Sigmoid colon (tissue), 7 donors: ENCODE measurements around the gene FBXW8. TPM values are rescaled to one million over a fixed set of nuclear protein-coding genes. Genes with fewer than 3 reads are reported as not detected.

ENCODE experiments used
- DNase-seq: peaks from one replicate; pipeline ENCODE4 v3.0.0-alpha.2; 2019
- H3K27ac ChIP-seq, 4 donors: fragments of 200-600 bp; sonication (generic); one replicate each; pipeline ENCODE4 v1.5.1; 2016 to 2019; ENCODE audit warnings: mild to moderate bottlenecking in 1 of 4
- H3K27me3 ChIP-seq, 3 donors: fragments of 200-600 bp; sonication (generic); one replicate each; pipeline ENCODE4 v1.5.1; 2019; ENCODE audit warnings: mild to moderate bottlenecking in 1 of 3
- H3K36me3 ChIP-seq, 4 donors: fragments of 200-600 bp; sonication (generic); one replicate each; pipeline ENCODE4 v1.5.1; 2016 to 2019
- H3K4me1 ChIP-seq, 4 donors: fragments of 200-600 bp; sonication (generic); one replicate each; pipeline ENCODE4 v1.5.1; 2017 to 2019
- H3K4me3 ChIP-seq, 4 donors: fragments of 200-600 bp; sonication (generic); one replicate each; pipeline ENCODE4 v1.5.1; 2017 to 2019; ENCODE audit warnings: mild to moderate bottlenecking in 2 of 4, moderate library complexity in 1 of 4
- H3K9me3 ChIP-seq, 4 donors: fragments of 200-600 bp in 3 of 4; sonication (generic) in 3 of 4; one replicate each; pipeline versions ENCODE4 v1.5.1 to v1.6.1; 2013 to 2019
- CTCF ChIP-seq, 4 experiments: fragments of 450-650 bp in 3 of 4; fragments of 200-600 bp in 1 of 4; IDR thresholded peaks; one replicate each; pipeline ENCODE4 v1.5.1; 2016 to 2019; ENCODE audit warnings: antibody characterized with exemption in 4 of 4, mild to moderate bottlenecking in 3 of 4, moderate library complexity in 2 of 4
- EP300 ChIP-seq, 4 donors: sonication (generic); formaldehyde crosslinking; IDR thresholded peaks; one replicate each; pipeline ENCODE4 v1.6.1; 2017; ENCODE audit warnings: antibody characterized with exemption in 4 of 4
- POLR2A ChIP-seq, 2 donors: fragments of 450-650 bp; IDR thresholded peaks; one replicate each; pipeline ENCODE4 v1.6.1; 2016; ENCODE audit warnings: antibody characterized with exemption in 2 of 2, mild to moderate bottlenecking in 2 of 2, moderate library complexity in 2 of 2
- POLR2AphosphoS5 ChIP-seq, 4 donors: sonication (generic); formaldehyde crosslinking; IDR thresholded peaks; one replicate each; pipeline ENCODE4 v1.6.1; 2017; ENCODE audit warnings: antibody characterized with exemption in 4 of 4
- WGBS, 2 donors: extraction: QIAGEN DNeasy Blood & Tissue Kit; methylation state at CpG; one replicate each; pipeline ENCODE4 v1.1.7; 2013; 5-methylcytosine and 5-hydroxymethylcytosine counted together
- intact Hi-C: fragments of 100-400 bp; cut with DNase I; formaldehyde crosslinking; loops from one replicate; pipeline ENCODE4 v1.15.1; 2023
- polyA plus RNA-seq, 3 donors: library from polyadenylated mRNA; stranded (reverse); fragments of 200-250 nt; gene quantifications; one replicate each; pipeline ENCODE4 v1.2.3, GENCODE V29; 2013
- total RNA-seq, 4 donors: library from RNA; depleted of rRNA; stranded (reverse); fragments of >200 nt; gene quantifications; one replicate each; pipeline ENCODE4 v1.1.0, GENCODE V29; 2016
- donor health status: healthy with polysubstance abuse.
- donor health status: Bipolar disorder and iron deficiency.
- donor health status: healthy.

FBXW8 gene
- total and polyA plus RNA-seq, 7 donors, result 2.3 to 19.1 (median 7.7) TPM

- TF ChIP-seq EP300 (IDR thresholded peaks at IDR 0.05), result no peak
- no peak for TF ChIP-seq POLR2AphosphoS5 (IDR thresholded peaks at IDR 0.05)
- no peak for TF ChIP-seq CTCF (IDR thresholded peaks at IDR 0.05)
- TF ChIP-seq POLR2A (IDR thresholded peaks at IDR 0.05), result no peak
- no peak for DNase-seq
- H3K9me3 ChIP-seq, result no peaks in the 10 kb centered on the region
Measured at GRCh38 chr12:117060929-117061305, 150.2 kb downstream of the FBXW8 start.

GRCh38 chr12:117061555-117062079, 150.9 kb downstream of the FBXW8 start:
- H3K36me3 ChIP-seq, result no peaks in the 10 kb centered on the region
- intact Hi-C loops, result no loop called here
- TF ChIP-seq EP300 (IDR thresholded peaks at IDR 0.05) (no peak), CTCF (IDR thresholded peaks at IDR 0.05) (no peak), POLR2AphosphoS5 (IDR thresholded peaks at IDR 0.05) (no peak), POLR2A (IDR thresholded peaks at IDR 0.05) (no peak)
- H3K9me3 ChIP-seq, result no peaks in the 10 kb centered on the region
- H3K27ac ChIP-seq, result no peak overlapping the region
- no peak for DNase-seq
- 87 to 92% methylated on average over 4 of the region's 4 CpGs for WGBS, 2 donors
- H3K27me3 ChIP-seq, result no peaks in the 10 kb centered on the region
- no peak overlapping the region for H3K4me3 ChIP-seq
- H3K4me1 ChIP-seq, result no peaks in the 10 kb centered on the region

More at GRCh38 chr12:117060929-117061305, 150.2 kb downstream of the FBXW8 start:
- no peak overlapping the region for H3K27ac ChIP-seq
- H3K4me1 ChIP-seq, result no peaks in the 10 kb centered on the region
- H3K4me3 ChIP-seq, result no peak overlapping the region
- intact Hi-C loops, result no loop called here
- no peaks in the 10 kb centered on the region for H3K36me3 ChIP-seq
- WGBS, 2 donors, result 54 to 70% methylated on average over 8 of the region's 8 CpGs
- no peaks in the 10 kb centered on the region for H3K27me3 ChIP-seq

- Histone ChIP-seq H3K36me3 (no peaks in the 10 kb centered on the region), H3K27ac (no peak overlapping the region), H3K4me3 (no peak overlapping the region), H3K27me3 (no peaks in the 10 kb centered on the region), H3K9me3 (no peaks in the 10 kb centered on the region), H3K4me1 (no peaks in the 10 kb centered on the region)
- 41 to 82% methylated on average over 16 of the region's 16 CpGs for WGBS, 2 donors
- DNase-seq, result no peak
- TF ChIP-seq POLR2A (IDR thresholded peaks at IDR 0.05), result no peak
- no peak for TF ChIP-seq CTCF (IDR thresholded peaks at IDR 0.05)
- no peak for TF ChIP-seq EP300 (IDR thresholded peaks at IDR 0.05)
- TF ChIP-seq POLR2AphosphoS5 (IDR thresholded peaks at IDR 0.05), result no peak
- intact Hi-C loops, result no loop called here
Measured at GRCh38 chr12:117063162-117063911, 152.6 kb downstream of the FBXW8 start.

DNA sequence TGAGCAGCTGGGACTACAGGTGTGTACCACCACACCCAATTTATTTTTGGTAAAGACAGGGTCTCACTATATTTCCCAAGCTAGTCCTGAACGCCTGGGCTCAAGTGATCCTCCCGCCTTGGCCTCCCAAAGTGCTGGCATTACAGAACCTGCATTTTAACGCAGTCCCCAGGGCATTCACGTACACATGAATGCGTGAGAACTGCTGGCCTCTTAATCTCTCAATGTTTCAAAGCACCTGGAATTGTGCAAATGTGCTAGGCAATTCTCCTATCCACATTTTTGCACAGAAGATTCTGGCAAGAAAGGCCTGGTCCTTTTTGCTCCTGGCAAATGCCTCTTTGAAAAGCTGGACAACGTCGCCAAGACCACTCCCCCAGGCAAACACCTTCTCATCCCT, 153.3 kb downstream of the FBXW8 start:
- TF ChIP-seq EP300 (IDR thresholded peaks at IDR 0.05) (no peak), POLR2A (IDR thresholded peaks at IDR 0.05) (no peak), CTCF (IDR thresholded peaks at IDR 0.05) (no peak), POLR2AphosphoS5 (IDR thresholded peaks at IDR 0.05) (no peak)
- WGBS, 2 donors, result 92% methylated on average over 7 of the region's 7 CpGs
- intact Hi-C loops, result no loop called here
- H3K27me3 ChIP-seq, result no peaks in the 10 kb centered on the region
- H3K9me3 ChIP-seq, result no peaks in the 10 kb centered on the region
- no peak overlapping the region for H3K27ac ChIP-seq
- no peak for DNase-seq
- no peaks in the 10 kb centered on the region for H3K36me3 ChIP-seq
- no peaks in the 10 kb centered on the region for H3K4me1 ChIP-seq
- H3K4me3 ChIP-seq, result no peak overlapping the region
